ENCODE measurements around the gene LHCGR.

DNA sequence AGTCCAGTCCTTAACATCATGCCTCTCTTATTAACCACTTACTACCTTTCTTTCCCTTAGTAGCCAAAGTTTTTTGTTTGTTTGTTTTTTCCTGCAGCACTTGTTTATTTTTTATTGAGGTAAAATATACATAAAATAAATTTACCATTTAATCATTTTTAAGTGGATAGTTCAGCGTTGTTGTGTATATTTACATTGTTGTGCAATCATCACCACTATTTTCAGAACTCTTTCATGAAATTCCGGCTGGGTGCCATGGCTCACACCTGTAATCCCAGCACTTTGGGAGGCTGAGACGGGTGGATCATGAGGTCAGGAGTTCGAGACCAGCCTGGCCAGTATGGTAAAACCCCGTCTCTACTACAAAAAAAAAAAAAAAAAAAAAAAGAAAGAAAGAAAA, 38.1 kb upstream of the LHCGR start:
- TF ChIP-seq, protein P1, sequence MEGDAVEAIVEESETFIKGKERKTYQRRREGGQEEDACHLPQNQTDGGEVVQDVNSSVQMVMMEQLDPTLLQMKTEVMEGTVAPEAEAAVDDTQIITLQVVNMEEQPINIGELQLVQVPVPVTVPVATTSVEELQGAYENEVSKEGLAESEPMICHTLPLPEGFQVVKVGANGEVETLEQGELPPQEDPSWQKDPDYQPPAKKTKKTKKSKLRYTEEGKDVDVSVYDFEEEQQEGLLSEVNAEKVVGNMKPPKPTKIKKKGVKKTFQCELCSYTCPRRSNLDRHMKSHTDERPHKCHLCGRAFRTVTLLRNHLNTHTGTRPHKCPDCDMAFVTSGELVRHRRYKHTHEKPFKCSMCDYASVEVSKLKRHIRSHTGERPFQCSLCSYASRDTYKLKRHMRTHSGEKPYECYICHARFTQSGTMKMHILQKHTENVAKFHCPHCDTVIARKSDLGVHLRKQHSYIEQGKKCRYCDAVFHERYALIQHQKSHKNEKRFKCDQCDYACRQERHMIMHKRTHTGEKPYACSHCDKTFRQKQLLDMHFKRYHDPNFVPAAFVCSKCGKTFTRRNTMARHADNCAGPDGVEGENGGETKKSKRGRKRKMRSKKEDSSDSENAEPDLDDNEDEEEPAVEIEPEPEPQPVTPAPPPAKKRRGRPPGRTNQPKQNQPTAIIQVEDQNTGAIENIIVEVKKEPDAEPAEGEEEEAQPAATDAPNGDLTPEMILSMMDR (IDR thresholded peaks at IDR 0.05; ENCODE audit: poor library complexity, severe bottlenecking): no peak
- TF ChIP-seq TAF1 (IDR thresholded peaks at IDR 0.05; ENCODE audit: low read depth): no peak
- no peak for TF ChIP-seq EP300 (conservative IDR thresholded peaks at IDR 0.05; ENCODE audit: poor library complexity, severe bottlenecking)
- no peak for TF ChIP-seq POLR2AphosphoS5 (IDR thresholded peaks at IDR 0.05)

Measured in neural cell (in vitro differentiated cells).